HEK293 (cell line): ENCODE data around the gene ACHE.

ENCODE experiments used
- CTCF ChIP-seq: fragments of 450-650 bp; formaldehyde crosslinking; IDR thresholded peaks from 2 replicates; pipeline ENCODE4 v1.5.1; 2016; ENCODE audit warnings: missing biosample characterization, missing genetic modification characterization
- KLF9 ChIP-seq: fragments of 450-650 bp; formaldehyde crosslinking; IDR thresholded peaks from 2 replicates; pipeline ENCODE4 v1.5.1; 2016; ENCODE audit warnings: missing biosample characterization, missing genetic modification characterization, low read depth
- REST ChIP-seq: fragments of 450-650 bp; formaldehyde crosslinking; IDR thresholded peaks from 2 replicates; pipeline ENCODE4 v1.5.1; 2016; ENCODE audit warnings: missing biosample characterization, missing genetic modification characterization
- SCRT2 ChIP-seq: fragments of 450-650 bp; formaldehyde crosslinking; IDR thresholded peaks from 2 replicates; pipeline ENCODE4 v1.5.1; 2016; ENCODE audit warnings: missing biosample characterization, missing genetic modification characterization
- YY1 ChIP-seq: fragments of 450-650 bp; formaldehyde crosslinking; IDR thresholded peaks from 2 replicates; pipeline ENCODE4 v1.5.1; 2018; ENCODE audit warnings: missing biosample characterization, missing genetic modification characterization
- ZBTB10 ChIP-seq: fragments of 450-650 bp; formaldehyde crosslinking; IDR thresholded peaks from 2 replicates; pipeline ENCODE4 v1.5.1; 2016; ENCODE audit warnings: missing biosample characterization, missing genetic modification characterization
- ZFP69B ChIP-seq: fragments of 450-650 bp; formaldehyde crosslinking; IDR thresholded peaks from 2 replicates; pipeline ENCODE4 v1.5.1; 2016; ENCODE audit warnings: missing biosample characterization, missing genetic modification characterization
- ZNF362 ChIP-seq: fragments of 450-650 bp; formaldehyde crosslinking; IDR thresholded peaks from 2 replicates; pipeline ENCODE4 v1.5.1; 2016; ENCODE audit warnings: missing biosample characterization, missing genetic modification characterization
- ZNF513 ChIP-seq: fragments of 450-650 bp; IDR thresholded peaks from 2 replicates; pipeline ENCODE4 v1.5.1; 2018; ENCODE audit warnings: missing biosample characterization, missing genetic modification characterization
- ZNF561 ChIP-seq: fragments of 450-650 bp; IDR thresholded peaks from 2 replicates; pipeline ENCODE4 v1.5.1; 2018; ENCODE audit warnings: missing biosample characterization, missing genetic modification characterization, borderline replicate concordance
- ZNF624 ChIP-seq: fragments of 450-650 bp; formaldehyde crosslinking; IDR thresholded peaks from 2 replicates; pipeline ENCODE4 v1.5.1; 2017; ENCODE audit warnings: missing biosample characterization, missing genetic modification characterization
- ZNF626 ChIP-seq: fragments of 450-650 bp; sonication (Bioruptor Pico); formaldehyde crosslinking; IDR thresholded peaks from 2 replicates; pipeline ENCODE4 v1.5.1; 2018; ENCODE audit warnings: missing biosample characterization, missing genetic modification characterization, inconsistent platforms
- ZNF792 ChIP-seq: fragments of 450-650 bp; formaldehyde crosslinking; IDR thresholded peaks from 2 replicates; pipeline ENCODE4 v1.5.1; 2016; ENCODE audit warnings: missing biosample characterization, missing genetic modification characterization
- ZNF843 ChIP-seq: fragments of 450-650 bp; formaldehyde crosslinking; IDR thresholded peaks from 2 replicates; pipeline ENCODE4 v1.5.1; 2016; ENCODE audit warnings: missing biosample characterization, missing genetic modification characterization

- TF ChIP-seq CTCF (tag by site-specific recombination): no peak
- TF ChIP-seq REST (tag by site-specific recombination): no peak
- TF ChIP-seq ZNF843: no peak
- TF ChIP-seq KLF9 (tag by site-specific recombination): no peak
- no peak for TF ChIP-seq ZNF792
- no peak for TF ChIP-seq YY1 (tag by site-specific recombination)
- no peak for TF ChIP-seq SCRT2
- TF ChIP-seq ZNF626 (tag by site-specific recombination): no peak
- no peak for TF ChIP-seq ZFP69B
- TF ChIP-seq ZNF561 (tag by site-specific recombination): no peak
- TF ChIP-seq ZNF513 (tag by site-specific recombination): no peak
- no peak for TF ChIP-seq ZBTB10 (tag by site-specific recombination)
- TF ChIP-seq ZNF624: no peak
- TF ChIP-seq ZNF362: no peak
Observed at GRCh38 chr7:100864263-100864845, 31.3 kb downstream of the ACHE start.
